ENCODE measurements around the gene TMCC1.

Gene TMCC1

DNA sequence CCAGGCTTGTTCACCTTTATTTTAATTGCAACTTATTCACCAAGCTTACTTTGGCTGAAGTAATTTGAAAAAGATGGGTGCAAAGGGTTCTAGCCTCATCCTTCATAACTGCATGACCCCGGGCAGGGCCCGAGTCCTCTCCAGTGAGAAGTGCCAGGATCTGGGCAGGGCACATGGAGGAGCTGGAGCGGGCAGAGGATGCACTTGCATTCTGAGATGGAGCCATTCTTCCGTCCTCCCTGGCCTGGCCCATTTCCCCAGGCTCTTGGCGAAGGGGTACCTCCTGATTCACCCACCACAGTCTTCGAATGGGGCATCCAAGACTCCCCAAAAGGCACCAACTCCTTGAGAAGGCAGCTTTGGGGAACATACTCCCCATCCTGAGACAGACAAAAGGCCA lies 264.5 kb downstream of the TMCC1 start:
- in situ Hi-C loops (cut with MboI; ENCODE audit: low sequenced_read_pairs): no loop called here

- in situ Hi-C loops (cut with MboI; ENCODE audit: low sequenced_read_pairs): no loop called here
Observed at GRCh38 chr3:129628169-129628522, 265.4 kb downstream of the TMCC1 start.

- in situ Hi-C loops (cut with MboI; ENCODE audit: low sequenced_read_pairs): no loop called here
Observed at GRCh38 chr3:129627350-129628168, 266.0 kb downstream of the TMCC1 start.

DNA sequence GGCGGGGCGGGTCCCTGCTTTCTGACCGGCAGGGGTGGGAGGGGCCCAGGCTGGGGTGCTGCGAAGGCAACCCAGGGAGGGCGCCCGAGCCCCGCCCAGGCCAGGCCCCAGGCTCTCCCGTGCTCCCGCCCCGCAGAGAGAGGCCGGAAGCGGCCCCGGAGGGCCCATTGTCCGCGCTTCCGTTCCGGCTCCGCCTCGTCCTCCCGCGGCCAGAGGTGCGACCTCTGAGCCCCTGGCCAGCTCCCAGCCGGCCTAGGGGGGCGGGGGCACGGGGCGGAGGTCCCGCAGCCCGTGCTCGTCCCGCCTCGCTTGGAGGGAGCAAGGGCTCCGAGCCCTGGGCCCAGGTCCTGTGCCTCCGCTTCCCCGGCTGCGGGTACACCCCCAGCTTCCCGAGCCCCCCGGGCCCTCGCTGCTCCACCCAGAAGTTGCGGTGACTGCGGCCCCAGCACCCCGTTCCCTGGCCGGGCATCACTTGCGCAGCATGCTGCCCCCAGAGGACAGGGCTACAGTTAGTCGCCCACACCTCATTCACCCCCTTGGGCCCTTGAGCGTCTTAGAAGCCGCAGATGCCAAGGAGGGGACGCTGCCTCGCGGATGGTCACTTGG lies 266.7 kb downstream of the TMCC1 start:
- in situ Hi-C loops (cut with MboI; ENCODE audit: low sequenced_read_pairs): no loop called here

GRCh38 chr3:129625072-129625874 lies 268.2 kb downstream of the TMCC1 start:
- in situ Hi-C loops (cut with MboI; ENCODE audit: low sequenced_read_pairs): no loop called here

DNA sequence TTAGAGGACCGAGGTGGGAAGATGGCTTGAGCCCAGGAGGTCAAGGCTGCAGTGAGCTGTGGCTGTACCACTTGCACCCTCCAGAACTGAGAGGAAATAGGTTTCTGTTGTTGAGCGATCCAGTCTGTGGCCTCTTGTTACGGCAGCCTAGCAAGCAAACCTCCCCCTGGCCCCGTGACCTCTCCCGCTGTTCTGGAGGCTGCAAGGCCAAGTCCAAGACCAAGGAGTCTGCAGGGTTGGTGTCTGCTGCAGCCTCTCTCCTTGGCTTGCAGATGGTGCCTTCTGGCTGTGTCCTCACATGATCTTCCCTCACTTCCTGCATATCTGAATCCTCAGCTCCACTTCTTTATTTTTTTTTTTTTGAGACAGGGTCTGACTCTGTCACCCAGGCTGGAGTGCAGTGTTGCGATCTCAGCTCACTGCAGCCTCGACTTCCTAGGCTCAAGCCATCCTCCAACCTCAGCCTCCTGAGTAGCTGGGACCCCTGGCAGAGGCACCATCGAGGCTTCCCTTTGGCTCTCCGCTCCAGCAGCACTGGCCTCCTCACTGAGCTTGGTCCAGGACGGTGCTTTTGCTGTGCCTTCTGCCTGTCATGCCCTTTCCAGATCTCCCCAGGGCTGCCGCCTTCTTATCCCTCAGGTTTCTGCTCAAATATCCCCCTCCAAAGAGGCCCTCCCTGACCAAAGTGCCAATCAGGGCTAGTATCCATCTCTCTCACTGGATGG lies 269.0 kb downstream of the TMCC1 start:
- in situ Hi-C loops (cut with MboI; ENCODE audit: low sequenced_read_pairs): no loop called here

- in situ Hi-C loops (cut with MboI; ENCODE audit: low sequenced_read_pairs): no loop called here
Observed at GRCh38 chr3:129623447-129624118, 269.9 kb downstream of the TMCC1 start.

DNA sequence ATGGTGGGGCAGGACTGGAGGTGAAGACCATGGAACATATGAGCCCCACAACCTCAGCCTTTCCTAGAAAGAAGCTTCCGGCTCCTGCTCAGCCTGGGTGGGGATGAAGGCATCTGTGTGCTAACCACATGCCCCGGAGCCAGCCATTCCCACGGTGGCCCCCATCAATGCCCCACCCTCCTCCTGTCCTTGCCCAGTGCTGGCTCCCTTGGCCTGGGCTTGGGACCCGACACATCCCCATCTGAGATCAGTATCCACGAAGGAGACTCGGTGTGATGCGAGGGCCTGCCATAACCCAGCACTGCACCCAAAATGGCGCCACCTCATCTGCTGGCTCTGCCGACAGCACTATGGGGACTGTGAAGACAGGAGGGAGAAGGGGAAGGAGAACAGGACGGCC lies 270.6 kb downstream of the TMCC1 start:
- in situ Hi-C loops (cut with MboI; ENCODE audit: low sequenced_read_pairs): no loop called here

- in situ Hi-C loops (cut with MboI; ENCODE audit: low sequenced_read_pairs): no loop called here
Observed at GRCh38 chr3:129622226-129622874, 271.2 kb downstream of the TMCC1 start.

DNA sequence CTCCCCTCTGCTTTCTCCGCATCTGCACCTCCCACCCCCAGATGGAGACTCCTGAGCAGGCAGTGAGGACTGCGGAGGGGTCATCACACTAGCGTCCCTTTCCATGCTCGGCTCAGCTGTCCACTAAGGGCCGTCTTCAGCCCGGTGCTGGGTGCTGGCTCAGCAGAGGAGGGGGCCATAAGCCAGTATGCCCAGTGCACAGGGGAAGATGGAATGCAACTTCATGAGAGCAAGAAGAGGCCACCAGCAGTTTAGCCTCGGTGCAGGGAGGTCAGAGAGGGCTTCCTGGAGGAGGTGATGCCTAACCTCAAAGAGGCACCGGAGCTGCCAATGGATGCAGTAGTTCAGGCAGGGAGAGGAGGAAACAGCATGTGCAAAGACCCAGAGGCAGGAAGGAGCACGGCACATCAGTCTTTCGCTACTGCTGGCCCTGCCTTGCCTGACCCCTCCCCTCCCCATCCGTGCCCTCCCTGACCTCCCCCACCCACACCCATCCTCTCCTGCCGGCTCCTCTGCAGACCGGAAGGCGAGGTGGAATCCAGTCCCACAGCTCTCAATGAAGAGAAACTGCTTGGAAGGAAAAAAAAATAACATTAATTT lies 271.8 kb downstream of the TMCC1 start:
- in situ Hi-C loops (cut with MboI; ENCODE audit: low sequenced_read_pairs): no loop called here

DNA sequence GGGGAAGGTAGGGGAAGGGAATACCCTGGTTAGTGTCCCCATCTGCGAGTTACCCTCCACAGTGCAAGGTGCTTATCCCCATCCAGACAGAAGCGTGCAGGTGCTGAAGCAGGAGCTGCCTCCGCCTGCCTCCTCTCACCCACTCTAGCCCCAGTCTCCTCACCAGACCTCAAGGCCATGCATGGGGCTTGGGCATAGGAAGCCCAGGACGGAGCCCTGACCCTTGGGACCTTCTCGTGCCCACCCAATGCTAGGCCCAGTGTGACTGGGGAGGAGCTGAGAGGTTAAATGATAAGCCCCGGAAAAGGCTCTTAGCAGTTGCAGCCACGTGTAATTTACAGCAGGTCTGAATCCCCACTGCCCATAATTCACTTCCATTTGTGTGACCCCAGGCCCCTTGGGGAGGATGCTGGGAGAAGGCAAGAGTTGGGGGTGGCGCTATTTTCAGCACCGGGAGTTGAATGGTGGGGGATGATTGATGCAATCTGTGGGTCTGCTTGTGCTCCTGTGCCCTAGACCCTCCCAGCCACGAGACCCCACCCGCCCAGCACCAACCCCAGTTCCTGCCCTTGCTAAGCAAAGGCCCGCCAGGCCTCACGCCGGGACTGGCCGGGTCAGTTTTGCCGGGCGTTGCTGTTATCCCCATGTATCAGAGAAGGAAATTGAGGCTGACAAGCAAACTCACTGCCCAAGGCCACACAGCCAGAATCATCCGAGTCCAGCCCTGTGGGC lies 272.5 kb downstream of the TMCC1 start:
- in situ Hi-C loops (cut with MboI; ENCODE audit: low sequenced_read_pairs): no loop called here

GRCh38 chr3:129619726-129620162 lies 273.8 kb downstream of the TMCC1 start:
- in situ Hi-C loops (cut with MboI; ENCODE audit: low sequenced_read_pairs): no loop called here

GRCh38 chr3:129618901-129619671 lies 274.4 kb downstream of the TMCC1 start:
- in situ Hi-C loops (cut with MboI; ENCODE audit: low sequenced_read_pairs): no loop called here

- in situ Hi-C loops (cut with MboI; ENCODE audit: low sequenced_read_pairs): no loop called here
Observed at GRCh38 chr3:129618186-129618820, 275.2 kb downstream of the TMCC1 start.

DNA sequence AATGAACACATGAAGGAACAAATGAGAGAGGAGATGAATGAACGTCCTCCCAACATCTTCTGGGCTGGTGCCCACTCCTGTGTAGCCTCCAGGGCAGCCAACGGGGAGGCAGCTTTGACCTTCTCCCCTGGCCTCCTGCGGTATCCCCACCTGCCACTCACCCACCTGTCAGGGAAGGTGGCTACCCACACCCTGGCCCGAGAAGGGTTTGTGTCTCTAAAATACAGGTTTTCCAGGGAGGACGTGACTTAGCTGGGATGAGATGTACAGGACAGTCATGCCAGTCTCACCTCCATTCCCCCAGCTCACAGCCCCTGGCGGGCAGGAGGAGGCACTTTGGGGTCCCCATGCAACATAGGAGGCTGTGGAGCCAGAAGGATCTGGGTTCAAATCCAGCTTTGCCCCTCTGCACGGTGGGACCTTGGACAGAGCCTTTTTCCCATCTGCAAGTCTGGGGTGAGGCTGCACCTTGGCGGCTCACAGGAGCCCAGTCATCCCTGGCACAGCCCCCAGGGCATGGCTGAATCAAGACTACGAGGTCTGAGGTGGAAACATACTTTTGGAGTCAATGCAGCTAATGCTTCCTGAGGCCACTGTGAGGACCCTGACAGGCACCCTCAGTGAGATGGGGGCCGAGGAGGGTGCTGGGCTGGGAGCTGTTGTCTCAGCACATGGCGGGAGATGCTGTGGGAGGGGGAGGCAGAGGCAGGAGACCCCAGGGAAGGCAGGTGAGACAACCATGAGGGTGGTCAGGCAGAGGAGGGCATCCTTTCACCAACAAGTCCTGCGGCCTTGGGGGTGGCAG lies 275.9 kb downstream of the TMCC1 start:
- in situ Hi-C loops (cut with MboI; ENCODE audit: low sequenced_read_pairs): no loop called here

GRCh38 chr3:129616713-129617112 lies 276.8 kb downstream of the TMCC1 start:
- in situ Hi-C loops (cut with MboI; ENCODE audit: low sequenced_read_pairs): no loop called here

- in situ Hi-C loops (cut with MboI; ENCODE audit: low sequenced_read_pairs): no loop called here
Observed at GRCh38 chr3:129616291-129616690, 277.2 kb downstream of the TMCC1 start.
